Testis (tissue), 3 donors: Measurements from ENCODE around the gene ISOC1. TPM values are rescaled to one million over a fixed set of nuclear protein-coding genes. Genes with fewer than 3 reads are reported as not detected.

Experiments
- DNase-seq: peaks from one replicate; pipeline ENCODE4 v3.0.0-alpha.2; 2019
- H3K27ac ChIP-seq, 2 donors: fragments of 200-600 bp; sonication (generic); one replicate each; pipeline ENCODE4 v1.5.1; 2019
- H3K27me3 ChIP-seq: fragments of 200-600 bp; sonication (generic); one replicate; pipeline ENCODE4 v1.5.1; 2019
- H3K36me3 ChIP-seq: fragments of 200-600 bp; sonication (generic); one replicate; pipeline ENCODE4 v1.5.1; 2017; ENCODE audit warnings: low read depth; ENCODE audit errors: missing control alignments
- H3K4me1 ChIP-seq: fragments of 200-600 bp; sonication (generic); one replicate; pipeline ENCODE4 v1.5.1; 2019
- H3K4me3 ChIP-seq, 2 donors: fragments of 200-600 bp; sonication (generic); one replicate each; pipeline ENCODE4 v1.5.1; 2017 to 2019
- H3K9me3 ChIP-seq: fragments of 200-600 bp; sonication (generic); one replicate; pipeline ENCODE4 v1.5.1; 2017
- CTCF ChIP-seq, 3 experiments: fragments of 450-650 bp in 2 of 3; fragments of 200-600 bp in 1 of 3; sonication (generic) in 1 of 3; IDR thresholded peaks; one replicate each; pipeline ENCODE4 v1.5.1; 2016 to 2019; ENCODE audit warnings: antibody characterized with exemption in 3 of 3, mild to moderate bottlenecking in 2 of 3, moderate library complexity in 1 of 3
- POLR2A ChIP-seq: fragments of 450-650 bp; IDR thresholded peaks from one replicate; pipeline ENCODE4 v1.6.1; 2017; ENCODE audit warnings: antibody characterized with exemption, mild to moderate bottlenecking, moderate library complexity
- WGBS, 2 donors: methylation state at CpG; one replicate each; pipeline ENCODE4 v1.1.5; 2018; 5-methylcytosine and 5-hydroxymethylcytosine counted together
- intact Hi-C: fragments of 100-400 bp; cut with DNase I; formaldehyde crosslinking; loops from one replicate; pipeline ENCODE4 v1.15.1; 2023; ENCODE audit warnings: low total_unique reads
- polyA plus RNA-seq: library from polyadenylated mRNA; stranded (reverse); fragments of 350-450 nt; fragmentation: Illumina TruSeq; extraction: RNeasy Lipid Tissue Mini Kit (QIAGEN cat#74804); gene quantifications from one replicate; pipeline ENCODE4 v1.2.3, GENCODE V29; 2014; ENCODE audit warnings: low read depth, low replicate concordance; ENCODE audit not compliant: insufficient read depth
- total RNA-seq, 2 donors: library from RNA; depleted of rRNA; stranded (reverse); fragments of >200 nt; gene quantifications; one replicate each; pipeline ENCODE4 v1.2.3, GENCODE V29; 2016

The ISOC1 gene
- total and polyA plus RNA-seq, 3 donors from 2014 or later: 15.9 to 35.9 (median 19.3) TPM

- Histone ChIP-seq H3K27me3 (no peaks in the 10 kb centered on the region), H3K9me3 (no peaks in the 10 kb centered on the region), H3K27ac (no peak overlapping the region), H3K36me3 (no peaks in the 10 kb centered on the region), H3K4me3 (no peak overlapping the region), H3K4me1 (no peaks in the 10 kb centered on the region)
- TF ChIP-seq POLR2A (no peak), CTCF (IDR thresholded peaks at IDR 0.05) (no peak)
- intact Hi-C loops: no loop called here
- DNase-seq: no peak
- 92 to 98% methylated on average over 2 of the region's 2 CpGs for WGBS, 2 donors
Measured at GRCh38 chr5:129065721-129066120, 28.8 kb upstream of the ISOC1 start.

GRCh38 chr5:129067745-129068144 lies 26.8 kb upstream of the ISOC1 start:
- Histone ChIP-seq H3K4me1 (no peaks in the 10 kb centered on the region), H3K4me3 (no peak overlapping the region), H3K27ac (no peak overlapping the region), H3K9me3 (no peaks in the 10 kb centered on the region), H3K36me3 (no peaks in the 10 kb centered on the region), H3K27me3 (no peaks in the 10 kb centered on the region)
- intact Hi-C loops: no loop called here
- no peak for DNase-seq
- TF ChIP-seq POLR2A (no peak), CTCF (IDR thresholded peaks at IDR 0.05) (no peak)

- H3K27ac ChIP-seq: no peak overlapping the region
- H3K4me3 ChIP-seq: no peak overlapping the region
- H3K36me3 ChIP-seq: no peaks in the 10 kb centered on the region
- H3K9me3 ChIP-seq: no peaks in the 10 kb centered on the region
- DNase-seq: no peak
- no peaks in the 10 kb centered on the region for H3K27me3 ChIP-seq
- H3K4me1 ChIP-seq: no peaks in the 10 kb centered on the region
- 87 to 88% methylated on average over 2 of the region's 2 CpGs for WGBS, 2 donors
- intact Hi-C loops: no loop called here
- TF ChIP-seq CTCF (IDR thresholded peaks at IDR 0.05) (no peak), POLR2A (no peak)
Measured at GRCh38 chr5:129069292-129069691, 25.3 kb upstream of the ISOC1 start.

- WGBS, 2 donors: 54 to 62% methylated on average over 3 of the region's 3 CpGs
- H3K4me3 ChIP-seq: no peak overlapping the region
- intact Hi-C loops: no loop called here
- H3K4me1 ChIP-seq: peaks cover 3% of the 10 kb centered on the region
- H3K27me3 ChIP-seq: no peaks in the 10 kb centered on the region
- no peak for DNase-seq
- H3K36me3 ChIP-seq: no peaks in the 10 kb centered on the region
- TF ChIP-seq CTCF (IDR thresholded peaks at IDR 0.05): no peak
- no peak for TF ChIP-seq POLR2A
- no peaks in the 10 kb centered on the region for H3K9me3 ChIP-seq
- H3K27ac ChIP-seq: no peak overlapping the region
Measured at GRCh38 chr5:129073111-129073510, 21.4 kb upstream of the ISOC1 start.

- no peak for DNase-seq
- H3K27me3 ChIP-seq: no peaks in the 10 kb centered on the region
- H3K36me3 ChIP-seq: no peaks in the 10 kb centered on the region
- no peak for TF ChIP-seq CTCF (IDR thresholded peaks at IDR 0.05)
- intact Hi-C loops: no loop called here
- WGBS, 2 donors: 84 to 89% methylated on average over 4 of the region's 4 CpGs
- H3K4me3 ChIP-seq: no peak overlapping the region
- no peak overlapping the region for H3K27ac ChIP-seq
- H3K4me1 ChIP-seq: peaks cover 3% of the 10 kb centered on the region
- H3K9me3 ChIP-seq: no peaks in the 10 kb centered on the region
Measured at GRCh38 chr5:129074903-129075302, 19.6 kb upstream of the ISOC1 start.
